PFSK-1 (cell line): ENCODE measurements around the gene GPRC6A.

Experiments
- FOXP2 ChIP-seq: optimal IDR thresholded peaks from 2 replicates; pipeline ENCODE3; 2011; ENCODE audit warnings: borderline replicate concordance, control low read depth, inconsistent platforms; ENCODE audit not compliant: insufficient read depth; ENCODE audit errors: extremely low read length, extremely low read depth
- POLR2AphosphoS5 ChIP-seq: IDR thresholded peaks from 2 replicates; pipeline ENCODE4 v1.6.1; 2012; ENCODE audit warnings: low read depth, mild to moderate bottlenecking, control low read depth, low read length, moderate library complexity
- SIN3A ChIP-seq: IDR thresholded peaks from 2 replicates; pipeline ENCODE4 v1.6.1; 2012; ENCODE audit warnings: mild to moderate bottlenecking, low read length, moderate library complexity, borderline replicate concordance; ENCODE audit not compliant: insufficient read depth
- TAF1 ChIP-seq: IDR thresholded peaks from 2 replicates; pipeline ENCODE4 v1.6.1; 2012; ENCODE audit warnings: low read length, control low read depth, borderline replicate concordance; ENCODE audit not compliant: insufficient read depth
- TF ChIP-seq, protein P1 (sequence below), 2 experiments: IDR thresholded peaks; 2 replicates each; pipeline versions ENCODE4 v1.6.1 to v1.8.0; 2011 to 2012; ENCODE audit warnings: low read depth in 2 of 2, low read length in 2 of 2, control low read depth in 1 of 2, inconsistent platforms in 1 of 2, mild to moderate bottlenecking in 1 of 2, moderate library complexity in 1 of 2; ENCODE audit not compliant: insufficient read depth in 1 of 2

GPRC6A gene

GRCh38 chr6:116801971-116802370 is 26.9 kb downstream of the GPRC6A start:
- TF ChIP-seq, protein P1, sequence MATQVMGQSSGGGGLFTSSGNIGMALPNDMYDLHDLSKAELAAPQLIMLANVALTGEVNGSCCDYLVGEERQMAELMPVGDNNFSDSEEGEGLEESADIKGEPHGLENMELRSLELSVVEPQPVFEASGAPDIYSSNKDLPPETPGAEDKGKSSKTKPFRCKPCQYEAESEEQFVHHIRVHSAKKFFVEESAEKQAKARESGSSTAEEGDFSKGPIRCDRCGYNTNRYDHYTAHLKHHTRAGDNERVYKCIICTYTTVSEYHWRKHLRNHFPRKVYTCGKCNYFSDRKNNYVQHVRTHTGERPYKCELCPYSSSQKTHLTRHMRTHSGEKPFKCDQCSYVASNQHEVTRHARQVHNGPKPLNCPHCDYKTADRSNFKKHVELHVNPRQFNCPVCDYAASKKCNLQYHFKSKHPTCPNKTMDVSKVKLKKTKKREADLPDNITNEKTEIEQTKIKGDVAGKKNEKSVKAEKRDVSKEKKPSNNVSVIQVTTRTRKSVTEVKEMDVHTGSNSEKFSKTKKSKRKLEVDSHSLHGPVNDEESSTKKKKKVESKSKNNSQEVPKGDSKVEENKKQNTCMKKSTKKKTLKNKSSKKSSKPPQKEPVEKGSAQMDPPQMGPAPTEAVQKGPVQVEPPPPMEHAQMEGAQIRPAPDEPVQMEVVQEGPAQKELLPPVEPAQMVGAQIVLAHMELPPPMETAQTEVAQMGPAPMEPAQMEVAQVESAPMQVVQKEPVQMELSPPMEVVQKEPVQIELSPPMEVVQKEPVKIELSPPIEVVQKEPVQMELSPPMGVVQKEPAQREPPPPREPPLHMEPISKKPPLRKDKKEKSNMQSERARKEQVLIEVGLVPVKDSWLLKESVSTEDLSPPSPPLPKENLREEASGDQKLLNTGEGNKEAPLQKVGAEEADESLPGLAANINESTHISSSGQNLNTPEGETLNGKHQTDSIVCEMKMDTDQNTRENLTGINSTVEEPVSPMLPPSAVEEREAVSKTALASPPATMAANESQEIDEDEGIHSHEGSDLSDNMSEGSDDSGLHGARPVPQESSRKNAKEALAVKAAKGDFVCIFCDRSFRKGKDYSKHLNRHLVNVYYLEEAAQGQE (IDR thresholded peaks at IDR 0.05; ENCODE audit: insufficient read depth in 1 of 2, low read depth in 2 of 2, low read length in 2 of 2) = no peak
- no peak for TF ChIP-seq TAF1
- TF ChIP-seq POLR2AphosphoS5 = no peak
- TF ChIP-seq FOXP2 = no peak
- no peak for TF ChIP-seq SIN3A

DNA sequence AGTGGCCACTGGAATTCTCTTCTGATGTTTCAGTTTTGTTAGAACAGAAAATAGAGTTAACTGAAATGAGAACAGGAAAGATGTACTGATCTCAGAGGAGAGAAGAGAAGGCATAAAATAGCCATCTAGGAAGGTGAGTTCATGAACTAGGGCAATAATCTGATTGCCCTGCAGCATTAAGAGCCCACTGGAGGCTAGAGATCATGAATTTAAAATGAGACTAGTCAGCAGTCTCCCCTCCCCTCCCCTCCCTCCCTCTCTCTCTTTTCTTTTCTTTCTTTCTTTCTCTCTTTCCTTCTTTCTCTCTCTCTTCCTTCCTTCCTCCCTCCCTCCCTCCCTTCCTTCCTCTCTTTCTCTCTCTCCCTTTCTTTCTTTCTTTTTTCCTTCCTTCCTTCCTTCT is 28.9 kb downstream of the GPRC6A start:
- TF ChIP-seq POLR2AphosphoS5 (no peak), TAF1 (no peak), SIN3A (no peak), FOXP2 (no peak)
- TF ChIP-seq, protein P1 (IDR thresholded peaks at IDR 0.05; ENCODE audit: insufficient read depth in 1 of 2, low read depth in 2 of 2, low read length in 2 of 2) = no peak

GRCh38 chr6:116797585-116797984 is 31.3 kb downstream of the GPRC6A start:
- TF ChIP-seq POLR2AphosphoS5 (no peak), SIN3A (no peak), FOXP2 (no peak), TAF1 (no peak)
- TF ChIP-seq, protein P1 (IDR thresholded peaks at IDR 0.05; ENCODE audit: insufficient read depth in 1 of 2, low read depth in 2 of 2, low read length in 2 of 2) = no peak

DNA sequence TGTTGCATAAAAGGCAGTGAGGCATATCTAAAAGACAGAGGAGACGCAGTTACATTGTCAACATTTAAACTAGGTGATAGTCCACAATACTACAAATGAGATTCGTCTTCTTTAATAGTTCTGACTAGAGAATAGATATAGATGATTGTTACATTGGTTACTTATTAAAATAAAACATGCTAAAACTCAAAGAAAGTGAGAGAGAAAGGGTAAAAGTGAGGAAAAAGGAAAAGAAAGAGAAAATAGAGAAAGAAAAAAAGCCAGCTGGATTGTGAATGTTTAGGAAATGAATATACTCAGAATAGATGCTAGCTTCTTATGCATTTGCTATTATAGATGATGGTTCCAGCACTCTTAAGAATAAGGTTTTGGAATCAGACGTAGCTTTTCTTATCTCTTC is 35.7 kb downstream of the GPRC6A start:
- no peak for TF ChIP-seq TAF1
- no peak for TF ChIP-seq SIN3A
- no peak for TF ChIP-seq FOXP2
- TF ChIP-seq POLR2AphosphoS5 = no peak
- TF ChIP-seq, protein P1 (IDR thresholded peaks at IDR 0.05; ENCODE audit: insufficient read depth in 1 of 2, low read depth in 2 of 2, low read length in 2 of 2) = no peak

- TF ChIP-seq, protein P1 (IDR thresholded peaks at IDR 0.05; ENCODE audit: insufficient read depth in 1 of 2, low read depth in 2 of 2, low read length in 2 of 2) = no peak
- no peak for TF ChIP-seq SIN3A
- no peak for TF ChIP-seq FOXP2
- TF ChIP-seq POLR2AphosphoS5 = no peak
- no peak for TF ChIP-seq TAF1
These were observed 45.0 kb downstream of the GPRC6A start for GRCh38 chr6:116783852-116784251.
